GM23338 (cell line): ENCODE data around the gene KCNQ5. TPM values are rescaled to one million over a fixed set of nuclear protein-coding genes. Genes with fewer than 3 reads are reported as not detected.

Experiments used
- ATAC-seq: fragments of 200-7000 bp; cut with Tn5 transposase; 3 replicates; pipeline ENCODE4 v1.9.1; 2020
- DNase-seq: peaks from one replicate; pipeline ENCODE4 v3.0.0-alpha.2; 2015; ENCODE audit warnings: low spot score
- H2AFZ ChIP-seq: fragments of 200-600 bp; sonication (generic); 2 replicates; pipeline ENCODE4 v1.8.0; 2016; ENCODE audit warnings: antibody characterized with exemption, mild to moderate bottlenecking, moderate library complexity
- H3F3A ChIP-seq: fragments of 200-600 bp; sonication (generic); replicated peaks from 2 replicates; pipeline ENCODE4 v1.8.0; 2017; ENCODE audit warnings: antibody characterized with exemption, mixed run types, low read depth
- H3K27ac ChIP-seq: fragments of 200-600 bp; sonication (generic); 2 replicates; pipeline ENCODE4 v1.6.1; 2016; ENCODE audit warnings: low read depth
- H3K27me3 ChIP-seq: fragments of 200-600 bp; sonication (generic); 2 replicates; pipeline ENCODE4 v1.8.0; 2016; ENCODE audit warnings: mild to moderate bottlenecking, mixed run types, moderate library complexity; ENCODE audit not compliant: insufficient read depth
- H3K36me3 ChIP-seq: fragments of 200-600 bp; sonication (generic); 2 replicates; pipeline ENCODE4 v1.8.0; 2016; ENCODE audit warnings: mild to moderate bottlenecking; ENCODE audit not compliant: insufficient read depth
- H3K4me1 ChIP-seq: fragments of 200-600 bp; sonication (generic); 2 replicates; pipeline ENCODE4 v1.8.0; 2016; ENCODE audit warnings: mild to moderate bottlenecking, moderate library complexity; ENCODE audit not compliant: insufficient read depth
- H3K4me2 ChIP-seq: fragments of 200-600 bp; sonication (generic); 2 replicates; pipeline ENCODE4 v1.7.1; 2017; ENCODE audit warnings: mixed run types
- H3K4me3 ChIP-seq: fragments of 200-600 bp; sonication (generic); 2 replicates; pipeline ENCODE4 v1.6.1; 2016; ENCODE audit warnings: mixed run types
- H3K79me2 ChIP-seq: fragments of 200-600 bp; sonication (generic); replicated peaks from 2 replicates; pipeline ENCODE4 v1.8.0; 2017; ENCODE audit warnings: mild to moderate bottlenecking; ENCODE audit not compliant: insufficient read depth
- H3K9me2 ChIP-seq: fragments of 200-600 bp; sonication (generic); 2 replicates; pipeline ENCODE4 v1.8.0; 2017; ENCODE audit not compliant: insufficient read depth
- H4K20me1 ChIP-seq: fragments of 200-600 bp; sonication (generic); replicated peaks from 2 replicates; pipeline ENCODE4 v1.8.0; 2017; ENCODE audit warnings: mild to moderate bottlenecking; ENCODE audit not compliant: insufficient read depth
- H3K27ac Mint-ChIP-seq: 2 replicates; pipeline ENCODE4 v1.8.0; 2020; ENCODE audit warnings: inconsistent platforms, mild to moderate bottlenecking, moderate library complexity, mixed read lengths
- H3K27me3 Mint-ChIP-seq: 3 replicates; pipeline ENCODE4 v1.8.0; 2022; ENCODE audit warnings: low read depth, mild to moderate bottlenecking, moderate library complexity, mixed read lengths, inconsistent platforms; ENCODE audit not compliant: insufficient read depth, poor library complexity
- H3K36me3 Mint-ChIP-seq: 3 replicates; pipeline ENCODE4 v1.8.0; 2021; ENCODE audit warnings: low read depth, mild to moderate bottlenecking, inconsistent platforms, moderate library complexity, mixed read lengths
- H3K4me1 Mint-ChIP-seq: 3 replicates; pipeline ENCODE4 v1.8.0; 2020; ENCODE audit warnings: mild to moderate bottlenecking, inconsistent platforms, mixed read lengths
- H3K4me3 Mint-ChIP-seq: 3 replicates; pipeline ENCODE4 v1.8.0; 2021; ENCODE audit warnings: moderate library complexity, mild to moderate bottlenecking, inconsistent platforms, mixed read lengths
- H3K9me3 Mint-ChIP-seq: 3 replicates; pipeline ENCODE4 v1.8.0; 2020; ENCODE audit warnings: moderate library complexity, mild to moderate bottlenecking, inconsistent platforms, mixed read lengths
- CREB1 ChIP-seq: fragments of 250-450 bp; sonication (Bioruptor Pico); IDR thresholded peaks from 2 replicates; pipeline ENCODE4 v1.5.0; 2020; ENCODE audit warnings: low read depth, mild to moderate bottlenecking, moderate library complexity
- ETS1 ChIP-seq: IDR thresholded peaks from 2 replicates; pipeline ENCODE4 v1.6.1; 2016; ENCODE audit warnings: antibody characterized with exemption
- EZH2 ChIP-seq: fragments of 200-600 bp; sonication (generic); IDR thresholded peaks from one replicate; pipeline ENCODE4 v1.8.0; 2017; ENCODE audit warnings: antibody characterized with exemption, mild to moderate bottlenecking, low read depth; ENCODE audit not compliant: unreplicated experiment
- EZH2phosphoT487 ChIP-seq: fragments of 200-600 bp; sonication (generic); IDR thresholded peaks from one replicate; pipeline ENCODE4 v1.8.1; 2018; ENCODE audit warnings: antibody characterized with exemption; ENCODE audit not compliant: unreplicated experiment
- JUNB ChIP-seq: IDR thresholded peaks from one replicate; pipeline ENCODE4 v1.6.1; 2016; ENCODE audit warnings: antibody characterized with exemption; ENCODE audit not compliant: unreplicated experiment
- NANOG ChIP-seq: IDR thresholded peaks from 2 replicates; pipeline ENCODE4 v1.6.1; 2016; ENCODE audit warnings: antibody characterized with exemption, borderline replicate concordance
- POLR2AphosphoS5 ChIP-seq: IDR thresholded peaks from 2 replicates; pipeline ENCODE4 v1.6.1; 2016; ENCODE audit warnings: antibody characterized with exemption, low read depth
- REST ChIP-seq: IDR thresholded peaks from one replicate; pipeline ENCODE4 v1.6.1; 2018; ENCODE audit warnings: antibody characterized with exemption; ENCODE audit not compliant: unreplicated experiment
- STAT1 ChIP-seq: IDR thresholded peaks from one replicate; pipeline ENCODE4 v1.6.1; 2016; ENCODE audit warnings: antibody characterized with exemption; ENCODE audit not compliant: unreplicated experiment
- ZNF114 ChIP-seq: fragments of 250-450 bp; sonication (Bioruptor Pico); IDR thresholded peaks from 2 replicates; pipeline ENCODE4 v1.5.0; 2020; ENCODE audit warnings: mild to moderate bottlenecking, moderate library complexity
- ZNF331 ChIP-seq: fragments of 250-450 bp; sonication (Bioruptor Pico); IDR thresholded peaks from 2 replicates; pipeline ENCODE4 v1.5.0; 2020; ENCODE audit warnings: low read depth, mild to moderate bottlenecking, moderate library complexity
- polyA plus RNA-seq: library from polyadenylated mRNA; unstranded; fragments of >200 nt; fragmentation: Nextera tagmentation; extraction: Ambion mirVana; gene quantifications from 2 replicates; pipeline ENCODE4 v1.2.1, GENCODE V29; 2016
- total RNA-seq: library from RNA; depleted of rRNA; stranded (reverse); fragments of >200 nt; shearing (Covaris generic); gene quantifications from 2 replicates; pipeline ENCODE4 v1.2.3, GENCODE V29; 2014

The KCNQ5 gene
- total and polyA plus RNA-seq, 2 experiments from 2014 or later: 0.68 to 0.87 TPM

GRCh38 chr6:72647489-72647888 is 25.6 kb downstream of the KCNQ5 start (continued):
- no peak for TF ChIP-seq REST
- no peak for TF ChIP-seq NANOG
- no peak for TF ChIP-seq CREB1
- TF ChIP-seq EZH2: no peak
- TF ChIP-seq ETS1: no peak
- TF ChIP-seq EZH2phosphoT487: no peak
- no peak for TF ChIP-seq POLR2AphosphoS5

GRCh38 chr6:72649032-72649984 is 27.4 kb downstream of the KCNQ5 start:
- no peak overlapping the region for H3K27ac ChIP-seq
- Mint-ChIP-seq H3K27me3 (peaks cover 2% of the 10 kb centered on the region), H3K4me3 (no peak overlapping the region), H3K4me1 (peaks cover 20% of the 10 kb centered on the region; the same call in 2 of the 3 replicates), H3K36me3 (no peaks in the 10 kb centered on the region), H3K9me3 (no peaks in the 10 kb centered on the region), H3K27ac (no peak overlapping the region)
- no peaks in the 10 kb centered on the region for H4K20me1 ChIP-seq
- no peak overlapping the region for H2AFZ ChIP-seq
- H3K36me3 ChIP-seq: no peaks in the 10 kb centered on the region
- no peak for TF ChIP-seq ZNF331 (CRISPR knock-in tag)
- no peak for TF ChIP-seq REST
- TF ChIP-seq ETS1: no peak
- no peak for TF ChIP-seq POLR2AphosphoS5
- no peak for TF ChIP-seq ZNF114 (CRISPR knock-in tag)
- TF ChIP-seq STAT1: no peak
- TF ChIP-seq JUNB: no peak
- no peak for TF ChIP-seq EZH2
- H3K4me1 ChIP-seq: peaks cover 7% of the 10 kb centered on the region; the same call in 1 of the 2 replicates
- H3K4me3 ChIP-seq: no peak overlapping the region
- no peaks in the 10 kb centered on the region for H3K27me3 ChIP-seq
- no peak for DNase-seq
- H3K4me2 ChIP-seq: no peak overlapping the region
- H3K9me2 ChIP-seq: no peaks in the 10 kb centered on the region
- no peak for ATAC-seq
- H3K79me2 ChIP-seq: no peaks in the 10 kb centered on the region
- no peaks in the 10 kb centered on the region for H3F3A ChIP-seq
